Measurements from ENCODE around the gene ETV4. TPM values are rescaled to one million over a fixed set of nuclear protein-coding genes. Genes with fewer than 3 reads are reported as not detected.

Gene ETV4
- total RNA-seq, 4 donors from 2014 or later: 5.6 to 7.1 (median 6.3) TPM

- H3K9me3 ChIP-seq: no peaks in the 10 kb centered on the region
- no peak overlapping the region for H3K4me3 ChIP-seq
- no peaks in the 10 kb centered on the region for H3K36me3 ChIP-seq
- TF ChIP-seq CTCF (IDR thresholded peaks at IDR 0.05) (no peak), POLR2AphosphoS5 (IDR thresholded peaks at IDR 0.05) (no peak), POLR2A (IDR thresholded peaks at IDR 0.05) (no peak), EP300 (IDR thresholded peaks at IDR 0.05) (no peak)
- H3K27ac ChIP-seq: no peak overlapping the region
- H3K4me1 ChIP-seq: peaks cover 12% of the 10 kb centered on the region
- no peak for DNase-seq (ENCODE audit: low spot score in 2 of 2)
- no peaks in the 10 kb centered on the region for H3K27me3 ChIP-seq
- WGBS: 50% methylated on average over 6 of the region's 7 CpGs
These were observed 27.6 kb upstream of the ETV4 start for GRCh38 chr17:43573579-43574321.

GRCh38 chr17:43572368-43572980 lies 26.3 kb upstream of the ETV4 start:
- no peaks in the 10 kb centered on the region for H3K36me3 ChIP-seq
- no peak overlapping the region for H3K27ac ChIP-seq
- WGBS: 77% methylated on average over 5 of the region's 5 CpGs
- H3K9me3 ChIP-seq: no peaks in the 10 kb centered on the region
- no peaks in the 10 kb centered on the region for H3K27me3 ChIP-seq
- no peak for TF ChIP-seq CTCF (IDR thresholded peaks at IDR 0.05)
- TF ChIP-seq POLR2A (IDR thresholded peaks at IDR 0.05): no peak
- H3K4me1 ChIP-seq: peaks cover 3% of the 10 kb centered on the region
- H3K4me3 ChIP-seq: no peak overlapping the region
- no peak for DNase-seq (ENCODE audit: low spot score in 2 of 2)

- H3K36me3 ChIP-seq: no peaks in the 10 kb centered on the region
- TF ChIP-seq POLR2A (IDR thresholded peaks at IDR 0.05) (no peak), CTCF (IDR thresholded peaks at IDR 0.05) (no peak), POLR2AphosphoS5 (IDR thresholded peaks at IDR 0.05) (no peak), EP300 (IDR thresholded peaks at IDR 0.05) (no peak)
- H3K27me3 ChIP-seq: no peaks in the 10 kb centered on the region
- no peak overlapping the region for H3K4me3 ChIP-seq
- DNase-seq (ENCODE audit: low spot score in 2 of 2): no peak
- no peaks in the 10 kb centered on the region for H3K4me1 ChIP-seq
- no peak overlapping the region for H3K27ac ChIP-seq
- H3K9me3 ChIP-seq: no peaks in the 10 kb centered on the region
- WGBS: 80% methylated on average over 3 of the region's 3 CpGs
These were observed 24.4 kb upstream of the ETV4 start for GRCh38 chr17:43570518-43570928.

- Histone ChIP-seq H3K27me3 (no peaks in the 10 kb centered on the region), H3K4me1 (no peaks in the 10 kb centered on the region), H3K36me3 (no peaks in the 10 kb centered on the region), H3K4me3 (no peak overlapping the region), H3K27ac (no peak overlapping the region), H3K9me3 (no peaks in the 10 kb centered on the region)
- 92% methylated on average over 5 of the region's 5 CpGs for WGBS
- no peak for DNase-seq (ENCODE audit: low spot score in 2 of 2)
- TF ChIP-seq POLR2A (IDR thresholded peaks at IDR 0.05) (no peak), CTCF (IDR thresholded peaks at IDR 0.05) (no peak), EP300 (IDR thresholded peaks at IDR 0.05) (no peak), POLR2AphosphoS5 (IDR thresholded peaks at IDR 0.05) (no peak)
These were observed 22.5 kb upstream of the ETV4 start for GRCh38 chr17:43568506-43569082.
